Measurements from ENCODE around the gene TSPAN13.
A peak's percentile ranks its signal among the peaks of the same experiment; 100 is the strongest.

GRCh38 chr7:16801111-16801542 lies 47.6 kb downstream of the TSPAN13 start:
- TF ChIP-seq, protein P1, sequence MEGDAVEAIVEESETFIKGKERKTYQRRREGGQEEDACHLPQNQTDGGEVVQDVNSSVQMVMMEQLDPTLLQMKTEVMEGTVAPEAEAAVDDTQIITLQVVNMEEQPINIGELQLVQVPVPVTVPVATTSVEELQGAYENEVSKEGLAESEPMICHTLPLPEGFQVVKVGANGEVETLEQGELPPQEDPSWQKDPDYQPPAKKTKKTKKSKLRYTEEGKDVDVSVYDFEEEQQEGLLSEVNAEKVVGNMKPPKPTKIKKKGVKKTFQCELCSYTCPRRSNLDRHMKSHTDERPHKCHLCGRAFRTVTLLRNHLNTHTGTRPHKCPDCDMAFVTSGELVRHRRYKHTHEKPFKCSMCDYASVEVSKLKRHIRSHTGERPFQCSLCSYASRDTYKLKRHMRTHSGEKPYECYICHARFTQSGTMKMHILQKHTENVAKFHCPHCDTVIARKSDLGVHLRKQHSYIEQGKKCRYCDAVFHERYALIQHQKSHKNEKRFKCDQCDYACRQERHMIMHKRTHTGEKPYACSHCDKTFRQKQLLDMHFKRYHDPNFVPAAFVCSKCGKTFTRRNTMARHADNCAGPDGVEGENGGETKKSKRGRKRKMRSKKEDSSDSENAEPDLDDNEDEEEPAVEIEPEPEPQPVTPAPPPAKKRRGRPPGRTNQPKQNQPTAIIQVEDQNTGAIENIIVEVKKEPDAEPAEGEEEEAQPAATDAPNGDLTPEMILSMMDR (IDR thresholded peaks at IDR 0.05; ENCODE audit: borderline replicate concordance, extremely low read depth, low read length, poor library complexity, severe bottlenecking) = peak; percentile 62
- no peak for TF ChIP-seq EZH2 (IDR thresholded peaks at IDR 0.05; ENCODE audit: borderline replicate concordance, low read depth, low read length, severe bottlenecking)

Measured in DND-41 (cell line).